ENCODE results near the gene SGCA.

DNA sequence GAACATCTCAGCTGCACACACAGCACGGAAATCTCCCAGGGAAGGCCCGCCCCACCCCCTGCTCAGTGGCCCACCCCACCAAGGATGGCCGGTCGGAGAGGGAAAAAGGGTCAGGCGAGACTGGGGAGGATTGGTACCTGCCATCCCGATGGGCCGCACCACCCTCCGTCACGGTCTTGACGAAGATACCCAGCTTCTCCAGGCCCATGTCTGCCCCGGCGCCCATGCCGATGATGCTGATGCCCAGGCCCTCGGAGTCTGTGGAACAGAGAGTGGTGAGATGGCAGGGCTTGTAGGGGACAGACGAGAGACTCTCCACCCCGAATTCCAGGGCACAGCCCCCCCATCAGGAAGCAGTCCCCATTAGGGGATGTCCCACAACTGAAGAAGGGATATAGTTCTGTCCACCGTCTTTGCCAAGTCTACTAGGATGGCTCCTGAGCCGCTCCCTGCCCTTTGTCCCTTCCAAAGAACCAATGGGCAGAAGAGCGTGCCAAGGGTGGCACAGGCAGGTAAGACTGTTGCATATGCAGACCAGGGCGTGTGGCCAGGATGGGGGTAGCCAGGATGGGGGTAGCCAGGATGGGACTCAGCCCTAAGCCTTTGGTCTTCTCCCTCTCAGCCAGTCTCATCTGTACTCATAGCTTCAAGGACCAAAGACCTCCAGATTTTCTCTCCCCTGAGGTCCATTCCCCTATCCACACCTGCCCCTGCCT is 22.2 kb upstream of the SGCA start:
- TF ChIP-seq CTCF (IDR thresholded peaks at IDR 0.05; ENCODE audit: low read length) (no peak), EZH2 (IDR thresholded peaks at IDR 0.05; ENCODE audit: borderline replicate concordance, low read length) (no peak)
